IPS-18c (cell line): Measurements from ENCODE around the gene PFKP.

ENCODE experiments used
- H3K4me3 ChIP-seq: 2 replicates; pipeline ENCODE4 v1.7.0; 2013; ENCODE audit warnings: low read depth, mild to moderate bottlenecking, low read length, moderate library complexity; ENCODE audit not compliant: insufficient read depth
- H3K9me3 ChIP-seq: one replicate; pipeline ENCODE4 v1.6.1; 2013; ENCODE audit warnings: mild to moderate bottlenecking, low read length, moderate library complexity; ENCODE audit not compliant: control insufficient read depth, insufficient read depth

The PFKP gene

DNA sequence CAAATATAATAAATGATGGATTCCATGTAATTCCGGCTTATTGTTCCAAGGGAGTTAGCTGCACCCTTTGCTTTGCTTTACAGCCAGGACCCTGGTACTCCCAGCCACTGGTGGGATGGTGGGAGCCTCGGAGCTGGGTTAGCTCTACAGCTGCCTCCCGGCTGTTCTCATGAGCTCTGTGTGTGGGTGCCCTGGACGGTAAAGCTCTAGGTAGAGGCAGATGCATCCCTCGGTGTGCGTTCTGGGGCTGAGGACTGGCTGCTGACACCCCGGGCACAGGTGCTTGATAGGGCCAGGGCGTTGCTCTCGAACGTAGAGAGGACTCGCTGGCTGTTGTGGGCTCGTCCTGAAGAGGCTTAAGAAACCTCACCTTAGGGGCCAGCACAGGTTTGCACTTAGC lies 50.1 kb downstream of the PFKP start:
- H3K9me3 ChIP-seq = no peaks in the 10 kb centered on the region
- H3K4me3 ChIP-seq = no peak overlapping the region

DNA sequence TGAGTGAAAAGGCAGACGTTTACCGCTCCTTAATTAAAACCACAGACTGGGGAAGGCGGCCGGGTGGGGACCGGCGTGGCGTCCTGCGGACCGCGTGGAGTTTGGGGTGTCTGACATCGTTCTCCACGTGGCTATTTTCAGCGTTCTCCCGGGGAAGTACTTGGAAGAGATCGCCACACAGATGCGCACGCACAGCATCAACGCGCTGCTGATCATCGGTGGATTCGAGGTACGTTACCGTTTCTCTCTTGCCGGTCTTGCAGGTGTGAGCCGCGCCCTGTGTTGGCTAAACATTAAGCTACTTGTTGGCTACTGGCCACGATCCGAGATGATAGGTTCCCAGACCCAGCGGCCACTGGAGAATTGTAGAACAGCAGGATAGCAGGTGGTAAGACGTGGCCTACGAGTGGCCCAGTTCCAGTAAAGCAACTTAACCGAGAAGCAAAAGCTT lies 51.3 kb downstream of the PFKP start:
- Histone ChIP-seq H3K9me3 (no peaks in the 10 kb centered on the region), H3K4me3 (no peak overlapping the region)

DNA sequence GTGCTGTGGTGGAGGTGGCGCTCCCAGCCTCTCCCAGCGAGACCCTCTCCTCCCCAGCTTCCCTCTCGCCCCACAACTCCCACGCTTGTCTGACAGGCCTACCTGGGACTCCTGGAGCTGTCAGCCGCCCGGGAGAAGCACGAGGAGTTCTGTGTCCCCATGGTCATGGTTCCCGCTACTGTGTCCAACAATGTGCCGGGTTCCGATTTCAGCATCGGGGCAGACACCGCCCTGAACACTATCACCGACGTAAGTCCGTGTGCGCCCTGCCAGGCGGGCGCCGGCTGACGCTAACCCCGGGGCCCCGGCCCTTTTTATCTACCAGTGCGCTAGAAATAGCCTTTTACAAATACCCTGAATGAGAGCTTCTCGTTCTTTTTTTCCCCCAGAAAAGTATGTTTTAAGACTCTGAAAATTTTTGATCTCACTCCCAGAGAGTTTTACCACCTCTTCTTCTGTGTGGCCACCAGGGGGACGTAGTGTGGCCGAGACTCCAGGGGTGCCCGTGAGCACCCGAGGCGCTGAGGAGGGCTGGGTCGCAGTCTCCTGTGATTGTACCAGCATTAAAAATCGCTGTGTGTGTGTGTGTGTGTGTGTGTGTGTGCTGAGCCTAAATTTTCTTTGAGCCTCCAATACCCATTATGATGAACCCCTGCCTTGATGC lies 52.6 kb downstream of the PFKP start:
- no peaks in the 10 kb centered on the region for H3K9me3 ChIP-seq
- H3K4me3 ChIP-seq = no peak overlapping the region

DNA sequence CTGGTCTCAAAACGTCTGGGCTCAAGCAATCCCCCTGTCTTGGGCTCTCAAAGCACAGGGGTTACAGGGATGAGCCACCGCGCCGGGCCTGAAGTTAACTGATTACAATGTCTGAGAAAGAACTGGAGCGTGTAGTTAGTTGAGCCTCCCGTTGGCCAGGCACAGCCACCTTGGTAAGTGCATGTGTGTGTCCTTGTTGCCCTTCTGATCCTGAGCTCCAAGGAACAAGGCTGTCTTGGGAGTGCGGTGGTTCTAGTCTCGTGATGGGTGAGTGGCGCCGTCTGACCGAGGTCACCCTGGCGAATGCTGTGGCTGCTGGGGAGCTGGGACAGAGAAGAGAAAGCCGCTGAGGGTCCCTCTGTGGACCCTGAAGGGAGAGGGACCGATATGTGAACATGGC lies 54.7 kb downstream of the PFKP start:
- Histone ChIP-seq H3K4me3 (no peak overlapping the region), H3K9me3 (no peaks in the 10 kb centered on the region)

DNA sequence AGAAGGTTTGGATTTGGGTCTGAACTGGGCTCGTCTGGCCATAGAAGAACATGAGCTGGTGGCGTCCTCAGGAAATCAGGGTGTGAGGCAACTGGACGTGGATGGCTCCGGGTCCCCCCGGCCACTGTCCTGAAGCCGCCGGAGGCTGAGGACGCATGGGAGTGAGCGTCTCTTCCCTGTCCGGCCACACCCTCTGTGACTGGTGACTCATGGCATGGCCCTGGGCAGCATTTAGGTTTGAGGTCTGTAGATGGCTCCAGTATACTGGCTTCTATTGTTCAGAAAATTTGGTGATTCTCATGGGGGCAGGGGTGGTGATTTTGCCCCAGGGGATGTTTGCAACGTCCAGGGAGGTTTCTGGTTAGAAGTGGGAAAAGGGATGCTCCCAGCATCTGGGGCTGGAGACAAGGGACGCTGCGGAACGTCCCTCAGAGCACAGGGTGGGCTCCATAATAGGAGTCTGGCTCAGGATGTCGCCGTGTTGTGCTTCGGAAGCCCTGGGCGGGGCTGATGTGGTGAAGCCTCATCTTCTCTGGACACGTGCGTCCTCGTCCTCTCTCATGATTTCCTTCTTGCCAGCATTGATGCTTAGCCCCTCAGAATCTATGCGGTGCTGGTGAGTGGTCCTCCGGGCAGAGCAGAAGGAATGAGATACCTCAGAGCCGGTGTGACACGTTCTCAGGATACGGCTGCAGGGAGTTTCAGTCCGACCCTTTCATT lies 55.3 kb downstream of the PFKP start:
- no peak overlapping the region for H3K4me3 ChIP-seq
- no peaks in the 10 kb centered on the region for H3K9me3 ChIP-seq

DNA sequence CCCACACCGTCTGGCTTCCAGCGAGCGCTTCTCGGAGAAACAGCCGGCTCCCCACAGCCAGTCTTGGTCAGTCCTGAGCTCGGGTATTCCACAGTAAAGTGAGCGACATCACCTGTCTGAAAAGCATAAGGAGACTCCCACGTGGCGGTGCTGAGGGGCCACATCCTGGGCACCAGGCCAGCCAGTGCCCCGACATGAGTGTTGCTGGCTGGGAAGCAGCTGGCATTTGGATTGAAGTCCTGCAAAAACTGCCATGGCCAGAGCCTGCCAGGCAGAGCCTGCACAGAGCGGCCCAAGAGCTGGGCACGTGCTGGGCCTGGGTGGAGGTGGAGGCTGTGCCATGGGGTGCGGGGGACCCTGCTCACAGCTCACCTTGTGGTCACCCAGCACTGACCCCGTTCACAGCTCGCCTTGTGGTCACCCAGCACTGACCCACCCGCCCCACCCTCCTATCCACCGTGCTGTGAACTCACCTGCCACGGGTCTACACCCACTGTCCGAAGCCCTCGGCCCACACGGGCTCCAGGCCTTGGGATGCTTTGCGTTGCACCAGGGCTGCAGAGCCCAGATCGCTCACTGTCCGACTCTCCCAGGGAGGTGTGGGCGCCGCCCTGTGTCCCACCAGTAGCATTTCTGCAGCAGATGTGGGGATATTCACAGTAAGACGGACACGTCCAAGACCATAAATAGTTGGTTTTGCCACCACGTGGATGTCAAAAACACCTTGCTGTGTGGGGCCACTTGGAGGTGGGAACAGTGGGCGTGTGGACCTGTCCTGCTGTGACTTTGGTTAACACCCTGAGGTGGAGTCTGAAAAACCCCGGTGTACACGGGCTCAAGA lies 56.4 kb downstream of the PFKP start:
- Histone ChIP-seq H3K4me3 (no peak overlapping the region), H3K9me3 (no peaks in the 10 kb centered on the region)

DNA sequence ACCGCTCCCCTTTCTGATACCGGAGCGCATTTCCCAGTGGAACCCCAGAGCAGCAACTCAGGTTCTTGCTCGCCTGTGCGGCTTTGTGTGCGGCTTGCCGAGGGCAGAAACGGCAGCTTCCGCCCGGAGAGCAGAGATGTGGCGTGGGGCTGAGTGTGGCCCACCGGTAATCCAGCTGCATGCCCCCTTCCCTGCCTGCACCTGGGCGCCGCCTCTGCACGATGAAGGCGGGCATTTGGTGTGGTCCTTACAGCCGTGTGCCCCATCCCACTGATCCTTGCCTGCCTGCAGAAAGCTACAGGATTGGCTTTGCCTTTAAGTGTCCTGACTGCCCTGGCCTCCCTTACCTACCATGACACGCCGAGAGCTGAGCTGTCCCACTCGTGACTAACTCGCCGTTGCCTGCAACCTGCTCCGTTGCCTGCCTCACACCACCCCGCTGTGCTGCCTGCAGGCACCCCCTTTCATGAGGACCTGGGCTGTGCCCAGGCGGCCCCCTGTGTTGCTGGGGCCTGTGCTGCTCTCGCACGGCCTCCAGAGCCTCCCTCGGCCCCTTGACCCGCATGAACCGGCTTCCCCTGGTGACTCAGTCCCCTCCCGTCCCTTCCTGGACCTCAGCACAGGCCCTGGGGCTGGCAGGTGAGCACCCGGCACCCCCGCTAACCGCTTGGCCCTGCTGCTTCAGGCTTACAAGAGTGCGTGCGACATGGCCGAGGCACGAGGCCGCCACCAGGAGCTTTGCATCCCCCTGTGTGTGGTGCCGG lies 57.2 kb downstream of the PFKP start:
- no peak overlapping the region for H3K4me3 ChIP-seq
- no peaks in the 10 kb centered on the region for H3K9me3 ChIP-seq

DNA sequence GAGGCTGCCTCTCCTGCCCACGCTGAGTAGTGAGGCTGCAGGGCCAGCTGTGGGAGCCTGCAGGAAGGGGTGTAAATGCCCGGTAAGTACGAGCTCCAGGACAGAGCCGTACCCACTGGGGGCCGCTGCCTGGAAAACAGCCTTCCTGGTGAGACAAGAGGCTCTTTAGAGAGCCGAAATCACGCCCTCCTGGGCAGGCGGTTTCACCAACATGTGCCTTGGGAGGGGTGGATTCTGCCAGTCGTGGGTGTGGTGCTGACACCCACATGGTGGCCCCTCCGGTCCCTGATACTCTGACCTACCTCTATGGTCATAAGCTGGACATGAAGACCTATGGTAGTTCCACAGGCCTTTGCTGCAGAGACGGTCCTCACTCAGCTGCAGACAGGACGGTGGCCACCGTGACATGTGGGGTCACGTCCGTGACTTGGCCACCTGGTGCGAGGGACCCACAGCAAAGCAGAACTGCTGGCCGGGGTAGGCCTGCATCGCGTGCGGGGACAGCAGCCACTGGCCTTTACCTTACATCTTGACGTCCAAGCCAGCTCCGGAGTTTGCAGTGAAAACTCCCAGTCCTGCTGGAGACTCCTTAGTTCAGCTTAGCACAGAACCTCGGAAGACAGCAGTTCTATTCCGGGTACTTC lies 58.3 kb downstream of the PFKP start:
- no peaks in the 10 kb centered on the region for H3K9me3 ChIP-seq
- H3K4me3 ChIP-seq = no peak overlapping the region

DNA sequence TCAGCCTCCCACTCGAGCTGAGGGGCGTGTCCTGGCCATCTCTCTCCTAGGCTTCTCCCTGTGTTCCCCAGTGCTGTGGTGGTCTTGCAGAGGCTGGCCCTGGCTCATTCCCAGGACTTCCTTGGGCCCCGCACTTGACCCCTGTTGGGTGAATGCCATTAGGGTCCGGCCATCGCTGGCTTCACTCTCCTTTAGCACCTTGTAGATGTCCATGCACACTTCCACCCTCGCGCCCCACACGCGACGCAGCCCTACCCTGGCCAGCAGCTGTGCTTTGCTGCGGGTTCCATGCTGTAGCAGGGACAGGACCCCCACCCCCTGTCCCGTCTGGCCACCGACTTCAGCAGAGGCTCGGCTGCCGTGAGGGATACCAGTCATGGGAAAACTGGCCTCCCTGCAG lies 58.9 kb downstream of the PFKP start:
- no peaks in the 10 kb centered on the region for H3K9me3 ChIP-seq
- H3K4me3 ChIP-seq = no peak overlapping the region

DNA sequence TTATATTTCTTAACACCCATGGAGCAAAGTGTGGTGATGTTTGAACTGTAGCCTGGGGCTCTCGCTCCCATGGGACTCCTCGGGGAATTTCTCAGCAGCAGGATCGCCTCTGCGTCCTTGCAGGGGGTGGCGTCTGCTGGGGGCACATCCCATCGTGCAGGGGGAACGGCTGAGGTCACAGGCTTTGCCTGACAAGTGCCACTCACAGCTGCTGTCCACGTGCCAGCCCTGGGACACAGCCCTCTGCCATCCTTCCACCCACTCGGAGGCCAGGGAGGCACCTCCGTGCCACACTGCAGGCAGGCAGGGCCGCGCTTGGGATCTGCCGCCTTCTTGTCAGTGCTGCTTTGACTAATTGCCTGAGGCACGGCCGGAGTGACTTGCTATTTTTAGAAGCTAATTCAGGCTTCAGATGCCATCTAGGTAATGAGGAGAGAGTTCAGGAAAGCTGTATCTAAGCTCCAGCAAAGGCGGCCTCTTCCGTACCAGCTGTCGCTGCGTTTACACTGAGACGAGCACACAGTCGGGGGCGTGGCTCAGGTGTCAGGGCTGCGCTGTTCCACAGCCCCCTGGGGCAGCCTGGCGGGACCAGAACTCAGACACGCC lies 59.5 kb downstream of the PFKP start:
- H3K9me3 ChIP-seq = no peaks in the 10 kb centered on the region
- H3K4me3 ChIP-seq = no peak overlapping the region

DNA sequence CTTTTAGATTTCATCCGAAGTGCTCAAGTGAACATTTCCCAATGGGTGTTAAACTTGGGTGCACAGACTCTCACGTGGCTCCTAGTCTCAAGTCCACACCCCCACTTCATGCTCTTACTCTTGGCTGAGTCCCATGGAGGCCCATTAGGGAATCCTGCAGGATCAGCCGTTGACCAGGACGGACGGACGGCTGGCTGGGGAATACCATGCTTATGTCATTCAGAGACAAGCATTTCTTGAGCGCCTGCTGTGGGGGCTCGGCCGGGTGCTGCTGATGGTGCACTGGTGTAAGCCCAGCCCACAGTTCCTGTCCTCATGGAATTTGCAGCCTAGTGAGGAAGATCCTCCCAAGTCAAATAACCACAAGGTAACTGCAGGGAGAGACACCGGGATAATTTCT lies 60.6 kb downstream of the PFKP start:
- H3K4me3 ChIP-seq = no peak overlapping the region
- no peaks in the 10 kb centered on the region for H3K9me3 ChIP-seq

DNA sequence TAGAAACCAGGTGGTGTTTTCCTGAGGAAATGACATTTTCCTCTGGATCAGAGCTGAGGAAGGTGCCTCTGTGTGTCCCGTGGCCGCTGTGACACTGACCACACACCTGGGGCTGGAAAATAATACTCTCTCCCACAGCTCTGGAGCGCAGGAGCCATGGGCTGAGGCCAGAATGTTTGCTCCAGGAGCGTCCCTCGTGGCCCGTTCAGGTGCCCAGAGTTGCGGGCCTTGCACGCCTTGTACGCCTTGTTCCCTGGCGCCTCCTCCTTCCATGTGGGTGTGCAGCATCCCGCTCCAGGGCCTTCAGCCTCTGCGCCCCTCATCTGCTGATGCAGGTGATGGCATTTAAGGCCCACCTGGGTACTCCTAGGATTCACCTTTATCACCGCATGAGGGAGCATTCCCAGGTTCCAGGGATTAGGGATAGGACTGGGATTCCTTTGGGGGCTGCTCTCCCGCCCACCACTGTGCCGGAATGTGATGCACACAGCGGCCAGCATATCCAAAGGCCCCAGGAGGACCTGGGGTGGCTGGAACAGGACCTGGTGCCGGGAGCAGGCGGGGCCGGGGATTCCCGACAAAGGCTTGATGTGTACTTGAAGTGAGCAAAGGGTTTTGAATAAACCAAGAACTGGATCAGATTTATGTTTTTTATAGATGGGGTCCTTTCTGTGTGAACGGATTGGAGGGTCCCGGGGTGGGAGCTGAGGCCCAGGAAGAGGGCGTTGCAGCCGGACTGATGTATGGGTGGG lies 61.2 kb downstream of the PFKP start:
- H3K4me3 ChIP-seq = no peak overlapping the region
- H3K9me3 ChIP-seq = no peaks in the 10 kb centered on the region

DNA sequence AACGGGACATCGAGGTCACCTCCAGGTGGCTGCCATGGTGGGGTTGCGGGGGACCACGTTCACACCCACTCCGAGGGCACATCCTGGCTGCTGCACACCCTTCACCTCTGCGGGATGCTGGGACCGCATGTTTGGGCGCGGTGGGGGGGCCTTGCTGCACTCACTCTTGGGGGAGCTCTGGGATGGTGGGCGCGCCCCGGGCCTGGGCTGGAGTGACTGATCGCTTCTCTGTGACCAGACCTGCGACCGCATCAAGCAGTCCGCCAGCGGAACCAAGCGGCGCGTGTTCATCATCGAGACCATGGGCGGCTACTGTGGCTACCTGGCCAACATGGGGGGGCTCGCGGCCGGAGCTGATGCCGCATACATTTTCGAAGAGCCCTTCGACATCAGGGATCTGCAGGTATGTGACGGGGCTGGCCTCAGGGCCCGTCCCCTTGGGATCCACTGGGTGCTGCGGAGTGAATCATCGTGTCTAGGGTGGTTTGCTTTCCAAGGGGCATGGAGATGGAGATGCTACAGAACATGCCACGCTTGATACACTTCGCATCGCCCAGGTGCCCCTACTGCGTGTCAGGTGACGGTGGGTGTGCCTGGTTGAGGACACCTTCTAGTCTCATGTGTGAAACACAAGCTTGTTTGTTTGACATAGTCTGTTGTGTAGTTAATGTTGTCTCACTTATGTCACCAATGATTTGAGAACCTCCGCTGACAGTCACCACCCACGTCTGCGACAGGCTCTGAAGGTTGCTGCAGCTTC lies 62.4 kb downstream of the PFKP start:
- Histone ChIP-seq H3K9me3 (no peaks in the 10 kb centered on the region), H3K4me3 (no peak overlapping the region)

DNA sequence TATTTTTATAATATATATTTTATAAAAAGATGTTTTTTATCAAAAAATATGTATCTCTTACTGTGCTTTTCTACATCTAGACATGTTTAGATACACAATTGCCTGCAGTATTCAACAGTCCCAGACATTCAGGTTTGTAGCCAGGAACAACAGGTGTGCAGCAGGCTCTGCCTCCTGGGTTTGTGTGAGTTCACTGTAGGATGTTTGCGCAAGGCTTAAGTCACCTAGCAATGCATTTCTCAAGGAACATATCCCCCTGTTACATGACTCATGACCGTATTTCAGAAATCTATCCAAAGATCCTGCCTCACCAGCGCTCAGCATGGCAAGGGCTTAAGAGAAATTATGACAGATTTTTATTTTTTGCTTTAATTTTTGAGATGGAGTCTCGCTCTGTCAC lies 63.8 kb downstream of the PFKP start:
- Histone ChIP-seq H3K4me3 (no peak overlapping the region), H3K9me3 (no peaks in the 10 kb centered on the region)
